MCF 10A (cell line): ENCODE results near the gene TUBA1C. TPM values are rescaled to one million over a fixed set of nuclear protein-coding genes. Genes with fewer than 3 reads are reported as not detected.

Experiments used
- BruUV-seq: library from RNA; stranded (reverse); fragments of 400-500 nt; replicated peaks from 2 replicates; lab custom pipeline; 2021; lab: Mats Ljungman, UMichigan
- CTCF ChIA-PET: fragments of 300-600 bp; sonication (Branson Sonifier 250); formaldehyde crosslinking; extraction: SDS; loops from one replicate; lab custom pipeline; 2021; ENCODE audit warnings: antibody characterized with exemption, inconsistent platforms; lab: Yijun Ruan, JAX
- POLR2A ChIA-PET: fragments of 300-600, 350-650 bp; sonication (Branson Sonifier 250); formaldehyde crosslinking; extraction: SDS; loops from one replicate; lab custom pipeline; 2020; ENCODE audit warnings: antibody characterized with exemption, inconsistent platforms; lab: Yijun Ruan, JAX
- DNase-seq: peaks from one replicate; pipeline ENCODE4 v3.0.0-alpha.2; 2018; ENCODE audit not compliant: unreplicated experiment
- H3K27ac Mint-ChIP-seq: one replicate; pipeline ENCODE4 v1.8.0; 2022; ENCODE audit warnings: mild to moderate bottlenecking, low read depth, mixed read lengths; ENCODE audit not compliant: unreplicated experiment
- H3K27me3 Mint-ChIP-seq: one replicate; pipeline ENCODE4 v1.8.0; 2022; ENCODE audit warnings: mixed read lengths; ENCODE audit not compliant: insufficient read depth, unreplicated experiment
- H3K36me3 Mint-ChIP-seq: one replicate; pipeline ENCODE4 v1.8.0; 2022; ENCODE audit warnings: mild to moderate bottlenecking, moderate library complexity, mixed read lengths; ENCODE audit not compliant: insufficient read depth, unreplicated experiment
- H3K4me1 Mint-ChIP-seq: one replicate; pipeline ENCODE4 v1.8.0; 2022; ENCODE audit warnings: mixed read lengths; ENCODE audit not compliant: insufficient read depth, unreplicated experiment
- H3K4me3 Mint-ChIP-seq: one replicate; pipeline ENCODE4 v1.8.0; 2022; ENCODE audit warnings: mild to moderate bottlenecking, moderate library complexity, mixed read lengths; ENCODE audit not compliant: unreplicated experiment
- H3K9me3 Mint-ChIP-seq: one replicate; pipeline ENCODE4 v1.8.0; 2022; ENCODE audit warnings: mixed read lengths; ENCODE audit not compliant: unreplicated experiment
- intact Hi-C: fragments of 100-400 bp; cut with micrococcal nuclease; formaldehyde crosslinking; loops from 2 replicates; pipeline ENCODE4 v1.14.1; 2022
- total RNA-seq: library from RNA; stranded (reverse); gene quantifications from 2 replicates; pipeline ENCODE4 v1.2.3, GENCODE V29; 2022
- TF ChIP-seq, protein P1 (sequence below): fragments of 200-600 bp; IDR thresholded peaks from one replicate; pipeline ENCODE4 v1.8.0; 2022; ENCODE audit warnings: antibody characterized with exemption, mild to moderate bottlenecking; ENCODE audit not compliant: unreplicated experiment

Gene TUBA1C
- total RNA-seq, 1 experiment from 2014 or later: 303 TPM

DNA sequence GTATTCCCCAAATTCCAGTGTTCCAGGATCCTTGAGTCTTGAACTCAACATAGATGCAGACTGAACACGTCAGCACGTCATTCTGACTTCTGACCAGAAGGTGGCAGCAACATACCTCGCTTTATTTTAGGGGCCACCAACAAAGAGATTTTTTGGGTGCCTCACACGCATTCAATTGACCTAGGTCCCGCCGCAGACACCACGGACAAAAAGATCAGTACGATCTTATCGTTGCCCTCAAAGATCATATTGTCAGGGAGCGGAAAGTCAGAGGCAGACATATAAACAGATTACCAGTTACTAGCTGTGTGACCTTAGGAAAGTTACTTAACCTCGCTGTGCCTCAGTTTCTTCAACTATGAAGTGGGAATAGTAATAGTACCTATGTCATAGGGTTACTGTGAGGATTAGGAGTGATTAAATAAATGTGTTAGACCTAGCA, 23.6 kb downstream of the TUBA1C start:
- TF ChIP-seq, protein P1, sequence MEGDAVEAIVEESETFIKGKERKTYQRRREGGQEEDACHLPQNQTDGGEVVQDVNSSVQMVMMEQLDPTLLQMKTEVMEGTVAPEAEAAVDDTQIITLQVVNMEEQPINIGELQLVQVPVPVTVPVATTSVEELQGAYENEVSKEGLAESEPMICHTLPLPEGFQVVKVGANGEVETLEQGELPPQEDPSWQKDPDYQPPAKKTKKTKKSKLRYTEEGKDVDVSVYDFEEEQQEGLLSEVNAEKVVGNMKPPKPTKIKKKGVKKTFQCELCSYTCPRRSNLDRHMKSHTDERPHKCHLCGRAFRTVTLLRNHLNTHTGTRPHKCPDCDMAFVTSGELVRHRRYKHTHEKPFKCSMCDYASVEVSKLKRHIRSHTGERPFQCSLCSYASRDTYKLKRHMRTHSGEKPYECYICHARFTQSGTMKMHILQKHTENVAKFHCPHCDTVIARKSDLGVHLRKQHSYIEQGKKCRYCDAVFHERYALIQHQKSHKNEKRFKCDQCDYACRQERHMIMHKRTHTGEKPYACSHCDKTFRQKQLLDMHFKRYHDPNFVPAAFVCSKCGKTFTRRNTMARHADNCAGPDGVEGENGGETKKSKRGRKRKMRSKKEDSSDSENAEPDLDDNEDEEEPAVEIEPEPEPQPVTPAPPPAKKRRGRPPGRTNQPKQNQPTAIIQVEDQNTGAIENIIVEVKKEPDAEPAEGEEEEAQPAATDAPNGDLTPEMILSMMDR: peak; percentile 77
- H3K27ac Mint-ChIP-seq: no peak overlapping the region
- intact Hi-C loops: loop anchor here (1.0 to 10.0 kb wide), 4 partner anchors 49 to 296 kb away; partner anchors contain the start of gene C1QL4
- no peaks in the 10 kb centered on the region for H3K9me3 Mint-ChIP-seq
- no peaks in the 10 kb centered on the region for H3K36me3 Mint-ChIP-seq
- no TSS peak for BruUV-seq
- DNase-seq: peak; percentile 70
- peaks cover 4% of the 10 kb centered on the region for H3K4me1 Mint-ChIP-seq
- ChIA-PET POLR2A (interaction anchor here (0.5 to 2.1 kb wide), 8 partner anchors 19 to 224 kb away, joined by 3 to 14 read pairs (median 5); partner anchors contain the start of gene DNAJC22), CTCF (interaction anchor here (0.5 to 16.4 kb wide), 33 partner anchors 9 to 1107 kb away, joined by 3 to 251 read pairs (median 5); partner anchors contain the start of genes C1QL4, DNAJC22 and SPATS2)
- H3K27me3 Mint-ChIP-seq: no peaks in the 10 kb centered on the region
- H3K4me3 Mint-ChIP-seq: no peak overlapping the region

DNA sequence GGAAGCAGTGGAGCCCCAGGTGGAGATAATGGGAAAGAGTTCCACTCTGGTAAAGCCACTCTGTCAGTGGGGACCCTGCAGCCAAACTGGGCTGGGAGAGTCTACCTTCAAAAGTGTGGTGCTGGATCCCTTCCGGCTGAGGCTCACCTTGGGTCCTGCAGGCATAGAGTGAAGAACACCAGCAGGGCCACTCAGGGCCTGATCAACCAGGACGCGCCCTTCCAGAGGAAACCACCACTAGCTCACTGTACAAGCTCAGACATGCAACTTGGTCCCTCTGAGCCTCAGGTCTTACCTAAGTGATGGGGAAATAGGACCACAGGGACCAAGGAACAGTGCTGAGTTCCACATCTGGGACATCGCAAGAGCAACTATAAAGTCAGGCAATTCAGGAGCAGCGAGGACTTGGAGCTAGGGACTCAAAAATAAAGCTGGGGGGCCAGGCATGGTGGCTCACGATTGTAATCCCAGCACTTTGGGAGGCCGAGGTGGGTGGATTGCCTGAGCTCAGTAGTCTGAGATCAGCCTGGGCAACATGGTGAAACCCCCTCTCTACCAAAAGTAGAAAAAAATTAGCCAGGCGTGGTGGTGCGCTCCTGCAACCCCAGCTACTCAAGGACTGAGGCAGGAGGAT, 24.2 kb downstream of the TUBA1C start:
- peak; percentile 53 for DNase-seq
- intact Hi-C loops: loop anchor here (1.0 to 10.0 kb wide), 4 partner anchors 48 to 296 kb away; partner anchors contain the start of gene C1QL4
- ChIA-PET CTCF (interaction anchor here (0.5 to 16.4 kb wide), 37 partner anchors 9 to 1106 kb away, joined by 3 to 251 read pairs (median 5); partner anchors contain the start of genes C1QL4, DNAJC22 and SPATS2), POLR2A (interaction anchor here (0.5 to 2.1 kb wide), 13 partner anchors 20 to 258 kb away, joined by 3 to 14 read pairs (median 4); partner anchors contain the start of gene DNAJC22)
- Mint-ChIP-seq H3K36me3 (no peaks in the 10 kb centered on the region), H3K4me1 (peaks cover 6% of the 10 kb centered on the region), H3K27me3 (no peaks in the 10 kb centered on the region), H3K4me3 (no peak overlapping the region), H3K27ac (no peak overlapping the region), H3K9me3 (no peaks in the 10 kb centered on the region)
- no TSS peak for BruUV-seq
- TF ChIP-seq, protein P1: no peak

DNA sequence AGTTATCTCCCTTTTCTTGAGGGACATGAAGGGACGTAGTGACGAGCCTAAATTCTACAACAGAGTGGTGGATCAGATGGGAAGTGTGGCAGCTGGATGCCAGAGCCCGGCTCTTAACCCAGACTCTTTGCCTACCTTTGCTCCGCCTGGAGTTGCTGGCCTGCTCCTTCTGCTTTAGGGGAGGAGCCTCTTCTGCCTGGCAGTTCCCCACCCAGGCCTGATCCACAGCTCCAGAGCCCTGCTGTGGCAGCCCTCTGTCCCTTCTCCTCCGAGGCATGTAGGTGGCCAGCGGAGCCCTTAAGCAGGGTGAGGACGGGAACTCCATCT, 27.8 kb downstream of the TUBA1C start:
- ChIA-PET CTCF (interaction anchor here (0.5 to 16.4 kb wide), 5 partner anchors 45 to 231 kb away, joined by 3 to 251 read pairs (median 8); partner anchors contain the start of gene DNAJC22), POLR2A (interaction anchor here (0.6 kb wide), 3 partner anchors 12 to 606 kb away, joined by 3 to 4 read pairs (median 4); no protein-coding TSS in a partner anchor)
- no peaks in the 10 kb centered on the region for H3K9me3 Mint-ChIP-seq
- no TSS peak for BruUV-seq
- TF ChIP-seq, protein P1: no peak
- H3K27ac Mint-ChIP-seq: no peak overlapping the region
- no peaks in the 10 kb centered on the region for H3K36me3 Mint-ChIP-seq
- H3K27me3 Mint-ChIP-seq: no peaks in the 10 kb centered on the region
- peaks cover 6% of the 10 kb centered on the region for H3K4me1 Mint-ChIP-seq
- no peak for DNase-seq
- intact Hi-C loops: no loop called here
- H3K4me3 Mint-ChIP-seq: no peak overlapping the region
